Measurements from ENCODE around the gene MBD6. TPM values are rescaled to one million over a fixed set of nuclear protein-coding genes. Genes with fewer than 3 reads are reported as not detected.

MBD6 gene
- total RNA-seq, 1 donor from 2014 or later: 25.4 TPM

DNA sequence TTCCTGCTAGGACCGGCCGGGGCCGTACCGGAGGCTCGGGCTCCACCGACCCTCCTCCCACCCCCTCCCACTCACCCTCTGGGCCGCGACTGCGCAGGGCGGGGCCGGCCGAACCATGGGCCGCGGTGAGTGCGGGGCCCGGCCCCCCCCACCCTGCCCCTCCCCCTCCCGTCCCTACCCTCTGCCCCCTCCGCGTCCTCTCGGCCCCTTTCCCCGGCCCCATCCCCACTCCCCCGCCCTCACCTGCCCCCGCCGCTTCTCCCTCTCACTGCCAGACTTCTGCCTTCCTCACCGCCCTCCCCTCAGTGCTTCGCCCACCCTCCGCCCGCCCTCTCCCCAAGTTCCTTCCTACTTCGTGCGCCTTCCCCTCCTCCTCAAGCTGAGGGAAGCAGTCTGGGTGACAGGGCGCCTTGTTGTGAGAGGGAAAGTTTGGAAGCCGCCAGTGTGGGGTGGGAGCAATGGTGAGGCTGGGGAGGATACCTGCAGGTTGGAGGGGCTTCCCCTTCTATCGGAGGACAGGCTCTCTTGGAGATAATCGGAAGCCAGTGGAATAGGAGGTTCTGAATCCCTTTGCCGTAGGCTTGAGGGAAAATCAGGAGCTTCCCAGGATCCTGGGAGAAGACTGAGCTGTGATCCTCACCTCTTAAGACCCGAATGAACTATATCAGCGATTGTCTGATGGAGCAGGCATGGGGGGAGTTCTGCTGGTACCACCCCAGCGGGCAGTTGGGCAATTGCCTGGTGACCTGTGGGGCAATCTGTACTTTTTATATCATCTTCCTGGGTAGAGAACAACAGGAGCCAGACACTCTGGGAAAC is 472 bp downstream of the MBD6 start:
- intact Hi-C loops (cut with DNase I): no loop called here
- DNase-seq (peak; percentile 76), ATAC-seq (ENCODE audit: poor library complexity) (no peak)

DNA sequence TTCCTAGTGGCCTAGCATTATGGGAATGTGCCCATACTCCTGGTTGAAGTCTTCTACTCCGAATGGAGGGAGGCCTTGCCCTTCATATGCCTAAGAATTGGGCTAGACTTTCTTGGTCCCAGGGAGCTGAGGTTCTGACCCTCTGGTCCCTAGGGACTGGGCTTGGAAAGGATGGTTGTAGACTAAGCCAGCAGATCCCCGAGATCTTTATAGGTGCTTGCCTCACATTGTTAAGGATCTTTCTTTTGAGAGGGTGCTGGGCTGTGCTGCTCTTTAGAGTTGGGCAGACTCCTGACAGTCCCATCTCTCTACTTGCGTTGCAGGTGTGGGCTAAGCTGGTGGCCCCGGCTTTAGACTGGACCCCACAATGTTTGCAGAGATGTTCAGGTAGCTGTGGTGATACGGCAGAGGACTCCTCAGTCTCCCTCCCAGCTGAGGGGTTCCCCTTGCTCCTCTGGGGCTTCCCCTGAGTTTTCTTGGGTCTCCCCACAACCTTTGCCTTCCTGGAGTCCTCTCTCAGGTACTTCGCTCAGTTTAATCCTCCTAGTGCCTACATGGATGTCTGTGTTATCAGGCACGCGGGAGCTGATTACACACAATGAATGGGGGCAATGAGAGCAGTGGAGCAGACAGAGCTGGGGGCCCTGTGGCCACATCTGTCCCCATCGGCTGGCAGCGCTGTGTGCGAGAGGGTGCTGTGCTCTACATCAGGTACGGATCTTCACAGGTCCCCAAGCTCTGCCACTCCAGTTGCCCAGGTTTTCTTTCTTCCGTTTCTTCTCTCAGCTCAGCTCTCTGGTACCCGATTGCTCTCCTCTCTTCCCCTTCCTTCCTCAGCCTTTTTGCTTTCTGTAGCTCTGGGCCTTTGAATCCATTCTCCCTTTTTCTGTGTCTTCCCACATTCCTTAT is 1.3 kb downstream of the MBD6 start:
- intact Hi-C loops (cut with DNase I): no loop called here
- ATAC-seq (ENCODE audit: poor library complexity): no peak
- no peak for DNase-seq

DNA sequence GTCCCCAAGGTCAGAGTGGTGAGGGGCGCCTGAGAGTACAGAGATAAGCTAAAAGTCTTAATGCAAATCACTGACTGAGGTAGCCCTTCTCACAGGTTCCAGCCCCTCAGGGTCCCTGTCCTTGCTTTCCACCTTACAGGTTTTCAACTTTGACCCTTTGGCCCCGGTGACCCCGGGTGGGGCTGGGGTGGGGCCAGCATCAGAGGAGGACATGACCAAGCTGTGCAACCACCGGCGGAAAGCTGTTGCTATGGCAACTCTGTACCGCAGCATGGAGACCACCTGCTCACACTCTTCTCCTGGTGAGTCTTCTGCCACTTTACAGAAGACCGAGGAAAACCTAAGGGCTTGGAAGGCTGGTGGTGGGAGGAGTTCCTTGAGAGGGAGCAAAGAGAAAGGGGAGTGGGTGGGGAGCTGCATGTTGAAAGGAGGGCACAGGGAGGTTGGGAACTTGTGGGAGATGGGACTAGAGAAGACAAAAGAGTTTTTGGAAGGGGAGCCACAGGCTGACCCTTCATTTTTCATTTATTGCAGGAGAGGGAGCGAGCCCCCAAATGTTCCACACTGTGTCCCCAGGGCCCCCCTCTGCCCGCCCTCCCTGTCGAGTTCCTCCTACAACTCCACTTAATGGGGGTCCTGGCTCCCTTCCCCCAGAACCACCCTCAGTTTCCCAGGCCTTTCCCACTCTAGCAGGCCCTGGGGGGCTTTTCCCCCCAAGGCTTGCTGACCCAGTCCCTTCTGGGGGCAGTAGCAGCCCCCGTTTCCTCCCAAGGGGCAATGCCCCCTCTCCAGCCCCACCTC is 2.4 kb downstream of the MBD6 start:
- DNase-seq: no peak
- ATAC-seq (ENCODE audit: poor library complexity): no peak
- intact Hi-C loops (cut with DNase I): no loop called here

DNA sequence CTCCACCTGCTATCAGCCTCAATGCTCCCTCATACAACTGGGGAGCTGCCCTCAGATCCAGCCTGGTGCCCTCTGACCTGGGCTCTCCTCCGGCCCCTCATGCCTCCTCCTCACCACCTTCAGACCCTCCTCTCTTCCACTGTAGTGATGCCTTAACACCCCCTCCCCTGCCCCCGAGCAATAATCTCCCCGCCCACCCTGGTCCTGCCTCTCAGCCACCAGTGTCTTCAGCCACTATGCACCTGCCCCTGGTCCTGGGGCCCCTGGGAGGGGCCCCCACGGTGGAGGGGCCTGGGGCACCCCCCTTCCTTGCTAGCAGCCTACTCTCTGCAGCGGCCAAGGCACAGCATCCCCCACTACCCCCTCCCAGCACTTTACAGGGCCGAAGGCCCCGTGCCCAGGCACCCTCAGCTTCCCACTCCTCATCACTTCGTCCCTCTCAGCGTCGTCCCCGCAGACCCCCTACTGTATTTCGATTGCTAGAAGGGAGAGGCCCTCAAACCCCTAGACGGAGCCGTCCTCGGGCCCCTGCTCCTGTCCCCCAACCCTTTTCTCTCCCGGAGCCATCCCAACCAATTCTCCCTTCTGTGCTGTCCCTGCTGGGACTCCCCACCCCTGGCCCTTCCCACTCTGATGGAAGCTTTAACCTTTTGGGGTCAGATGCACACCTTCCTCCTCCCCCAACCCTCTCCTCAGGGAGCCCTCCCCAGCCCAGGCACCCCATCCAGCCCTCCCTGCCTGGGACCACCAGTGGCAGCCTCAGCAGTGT is 3.2 kb downstream of the MBD6 start:
- ATAC-seq (ENCODE audit: poor library complexity) (no peak), DNase-seq (no peak)
- intact Hi-C loops (cut with DNase I): no loop called here

DNA sequence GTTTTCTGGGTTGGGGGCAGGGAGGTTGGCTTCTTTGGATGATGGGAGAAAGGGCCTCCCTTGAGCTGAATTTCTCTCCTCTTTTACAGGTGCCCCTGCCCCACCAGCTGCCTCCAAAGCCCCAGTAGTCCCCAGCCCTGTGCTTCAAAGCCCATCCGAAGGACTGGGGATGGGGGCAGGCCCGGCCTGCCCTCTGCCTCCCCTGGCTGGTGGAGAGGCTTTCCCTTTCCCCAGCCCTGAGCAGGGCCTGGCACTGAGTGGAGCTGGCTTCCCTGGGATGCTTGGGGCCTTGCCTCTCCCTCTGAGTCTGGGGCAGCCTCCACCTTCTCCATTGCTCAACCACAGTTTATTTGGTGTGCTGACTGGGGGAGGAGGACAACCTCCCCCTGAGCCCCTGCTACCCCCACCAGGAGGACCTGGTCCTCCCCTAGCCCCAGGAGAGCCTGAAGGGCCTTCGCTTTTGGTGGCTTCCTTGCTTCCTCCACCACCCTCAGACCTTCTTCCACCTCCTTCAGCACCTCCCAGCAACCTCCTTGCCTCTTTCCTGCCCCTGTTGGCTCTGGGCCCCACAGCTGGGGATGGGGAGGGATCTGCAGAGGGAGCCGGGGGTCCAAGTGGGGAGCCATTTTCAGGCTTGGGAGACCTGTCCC is 4.0 kb downstream of the MBD6 start:
- intact Hi-C loops (cut with DNase I): no loop called here
- ATAC-seq (ENCODE audit: poor library complexity) (no peak), DNase-seq (no peak)

DNA sequence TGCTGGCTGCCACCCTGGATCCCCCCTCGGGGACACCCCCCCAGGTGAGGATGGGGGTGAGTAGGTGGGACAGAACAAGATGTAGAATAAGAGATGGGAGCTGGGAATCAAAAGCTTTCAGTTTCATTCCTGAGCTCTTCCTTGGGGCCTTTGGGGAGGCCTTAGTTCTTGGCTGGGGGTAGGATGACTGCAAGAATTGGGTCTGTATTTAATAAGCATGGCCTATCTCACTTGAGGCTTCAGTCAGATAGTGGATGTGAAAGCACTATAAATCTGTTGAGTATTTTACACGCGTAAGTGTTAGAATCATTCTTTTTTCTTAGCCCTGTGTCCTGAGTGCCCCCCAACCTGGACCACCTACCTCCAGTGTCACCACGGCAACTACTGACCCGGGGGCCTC is 4.6 kb downstream of the MBD6 start:
- ATAC-seq (ENCODE audit: poor library complexity) (no peak), DNase-seq (no peak)
- intact Hi-C loops (cut with DNase I): no loop called here

DNA sequence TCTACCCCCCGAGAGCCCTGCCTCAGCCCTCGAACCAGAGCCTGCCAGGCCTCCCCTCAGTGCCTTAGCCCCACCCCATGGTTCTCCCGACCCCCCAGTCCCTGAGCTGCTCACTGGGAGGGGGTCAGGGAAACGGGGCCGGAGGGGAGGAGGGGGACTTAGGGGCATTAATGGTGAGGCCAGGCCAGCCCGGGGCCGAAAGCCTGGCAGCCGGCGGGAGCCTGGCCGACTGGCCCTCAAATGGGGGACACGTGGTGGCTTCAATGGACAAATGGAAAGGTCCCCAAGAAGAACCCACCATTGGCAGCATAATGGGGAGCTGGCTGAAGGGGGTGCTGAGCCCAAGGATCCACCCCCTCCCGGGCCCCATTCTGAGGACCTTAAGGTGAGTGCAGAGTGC is 5.6 kb downstream of the MBD6 start:
- ATAC-seq (ENCODE audit: poor library complexity) (no peak), DNase-seq (no peak)
- intact Hi-C loops (cut with DNase I): no loop called here

DNA sequence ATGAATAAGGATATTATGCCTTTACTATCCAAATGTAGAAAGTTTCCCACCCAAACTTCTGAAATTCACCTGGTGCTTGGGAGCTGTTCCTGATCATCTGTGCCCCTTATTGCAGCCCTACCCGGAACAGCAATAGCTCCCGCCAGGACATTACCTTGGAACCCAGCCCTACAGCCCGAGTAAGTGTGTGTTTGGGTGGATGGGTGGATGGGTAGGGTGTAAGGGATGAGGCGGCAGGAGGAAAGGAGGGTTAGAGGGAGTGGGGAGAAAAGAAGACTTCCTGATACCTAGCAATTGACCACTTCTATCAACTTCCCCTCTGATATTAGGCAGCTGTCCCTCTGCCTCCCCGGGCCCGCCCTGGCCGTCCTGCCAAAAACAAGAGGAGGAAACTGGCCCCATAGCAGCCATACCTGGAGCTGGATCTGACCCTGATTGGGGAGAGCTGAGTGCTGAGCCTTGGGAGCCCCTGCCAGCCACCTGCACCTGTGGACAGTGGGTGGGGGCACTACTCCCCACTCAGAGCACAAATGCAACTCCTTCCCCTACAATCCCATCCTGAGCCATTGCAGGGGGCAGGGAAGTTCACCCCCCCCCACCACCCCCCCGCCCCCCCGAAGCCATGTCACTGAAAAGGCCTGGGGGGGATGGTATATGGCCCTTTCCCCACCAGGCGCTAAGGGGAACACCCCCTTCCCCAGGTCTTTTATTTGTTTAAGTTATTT is 6.4 kb downstream of the MBD6 start:
- intact Hi-C loops (cut with DNase I): no loop called here
- ATAC-seq (ENCODE audit: poor library complexity) (no peak), DNase-seq (no peak)

DNA sequence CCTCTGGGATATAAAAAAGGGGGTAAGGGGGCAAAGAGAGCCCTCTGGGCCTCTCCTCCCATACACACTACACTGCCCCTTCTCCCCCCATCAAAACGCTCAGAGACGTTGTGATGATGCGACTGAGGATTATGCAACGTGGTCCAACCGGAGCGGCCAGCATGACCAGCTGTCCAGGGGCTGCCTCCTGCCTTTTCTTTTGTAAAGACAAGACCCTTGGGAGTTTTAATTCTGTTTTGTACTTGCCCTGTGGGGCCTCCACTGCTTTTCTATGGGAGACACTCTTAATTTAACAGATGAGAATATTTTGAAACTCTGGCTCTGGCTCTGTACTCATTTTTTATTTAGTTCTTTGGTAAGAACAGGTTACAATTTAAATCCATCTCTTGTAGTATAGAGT is 7.2 kb downstream of the MBD6 start:
- intact Hi-C loops (cut with DNase I): no loop called here
- DNase-seq: no peak
- ATAC-seq (ENCODE audit: poor library complexity): no peak

DNA sequence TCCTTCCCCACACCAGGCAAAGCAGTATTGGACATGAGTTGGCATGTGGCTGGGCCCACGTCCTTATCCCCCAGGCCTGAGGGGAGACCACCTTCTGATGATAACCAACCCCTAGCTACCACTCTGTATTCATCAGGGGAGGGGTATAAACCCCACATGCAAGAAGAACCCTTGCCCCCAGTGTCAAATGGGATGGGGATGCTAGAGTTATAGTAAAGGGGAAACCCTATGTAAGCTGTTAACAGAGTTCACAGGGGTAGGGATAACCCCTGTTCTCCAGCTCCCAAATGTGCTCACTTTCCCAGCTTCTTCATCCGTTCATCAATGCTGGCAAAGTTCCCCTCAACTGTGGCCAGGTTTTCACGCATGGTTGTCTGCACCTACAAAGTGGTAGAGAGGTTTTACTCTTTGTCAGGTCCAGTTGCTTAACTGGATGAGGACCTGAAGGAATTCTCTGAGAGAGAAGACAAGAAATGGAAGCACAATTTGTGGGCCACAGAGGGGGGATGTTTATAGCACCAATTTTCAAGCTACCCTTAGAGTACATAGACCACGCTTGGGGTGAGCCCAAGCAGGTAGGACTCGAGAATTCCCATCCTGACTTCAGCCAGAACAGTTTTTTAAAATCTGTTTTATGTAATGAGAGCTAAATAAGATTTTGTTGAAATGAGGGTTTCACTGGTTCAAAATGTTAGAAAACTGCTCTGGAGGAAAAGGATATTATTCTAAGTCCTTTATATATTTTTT is 7.9 kb downstream of the MBD6 start:
- intact Hi-C loops (cut with DNase I): no loop called here
- no peak for ATAC-seq (ENCODE audit: poor library complexity)
- DNase-seq: no peak

DNA sequence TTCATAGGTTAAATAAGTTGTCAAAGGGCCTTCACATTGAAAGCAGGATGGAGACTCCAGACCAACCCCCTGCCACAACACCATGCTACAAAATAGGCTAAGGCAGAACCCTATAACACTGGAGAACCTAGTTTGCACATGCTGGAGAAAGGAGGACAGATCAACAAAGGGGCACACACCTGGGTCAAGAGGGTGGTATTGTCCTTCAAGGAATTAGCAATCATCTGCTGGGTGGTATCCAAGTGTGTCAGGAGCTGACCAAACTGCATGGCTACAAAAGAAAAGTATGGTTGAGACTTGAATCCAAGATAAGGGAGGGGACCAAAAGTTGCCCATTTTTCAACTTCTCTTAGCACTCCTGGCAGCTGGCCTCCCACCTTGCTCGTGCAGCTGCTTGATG is 9.2 kb downstream of the MBD6 start:
- intact Hi-C loops (cut with DNase I): no loop called here
- no peak for ATAC-seq (ENCODE audit: poor library complexity)
- DNase-seq: no peak

DNA sequence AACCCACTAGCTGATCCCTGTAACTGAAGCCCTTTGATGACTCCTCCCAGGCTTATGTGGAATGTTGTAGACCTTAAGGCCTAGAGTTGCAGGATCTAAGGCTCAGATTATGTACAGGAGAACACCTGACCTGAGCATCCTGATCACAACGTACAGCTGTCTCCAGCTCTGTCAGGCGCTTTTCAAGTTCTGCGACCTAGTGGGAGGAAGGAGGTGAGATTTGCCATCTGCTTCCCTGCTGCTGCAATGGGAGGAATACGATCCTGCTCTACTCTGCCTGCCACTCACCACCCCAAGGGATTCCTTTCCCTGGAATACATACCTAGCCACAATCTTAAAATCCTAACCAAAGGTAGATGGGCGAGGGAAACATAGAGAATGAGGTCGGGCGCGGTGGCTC is 10.5 kb downstream of the MBD6 start:
- DNase-seq (no peak), ATAC-seq (ENCODE audit: poor library complexity) (no peak)
- intact Hi-C loops (cut with DNase I): no loop called here

DNA sequence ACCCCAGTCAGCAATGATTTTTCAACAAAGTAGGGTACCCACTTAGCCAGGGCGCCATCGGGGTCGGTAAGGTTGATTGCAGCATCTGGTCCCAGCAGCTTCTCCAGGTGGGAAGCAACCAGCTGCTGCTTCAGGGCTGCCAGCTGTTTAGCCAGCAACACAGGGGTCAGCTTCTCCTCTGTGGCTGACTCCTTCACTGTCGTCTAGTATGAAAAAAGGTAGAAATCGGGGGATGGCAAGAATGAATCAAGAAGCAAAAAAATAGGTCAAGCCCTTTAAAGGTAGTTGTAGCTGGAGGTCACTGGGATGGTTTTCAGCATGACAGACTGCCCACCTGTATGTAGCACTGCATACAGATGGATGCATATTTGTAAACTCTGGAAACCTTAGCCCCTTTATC is 11.6 kb downstream of the MBD6 start:
- no peak for DNase-seq
- ATAC-seq (ENCODE audit: poor library complexity): no peak
- intact Hi-C loops (cut with DNase I): no loop called here

DNA sequence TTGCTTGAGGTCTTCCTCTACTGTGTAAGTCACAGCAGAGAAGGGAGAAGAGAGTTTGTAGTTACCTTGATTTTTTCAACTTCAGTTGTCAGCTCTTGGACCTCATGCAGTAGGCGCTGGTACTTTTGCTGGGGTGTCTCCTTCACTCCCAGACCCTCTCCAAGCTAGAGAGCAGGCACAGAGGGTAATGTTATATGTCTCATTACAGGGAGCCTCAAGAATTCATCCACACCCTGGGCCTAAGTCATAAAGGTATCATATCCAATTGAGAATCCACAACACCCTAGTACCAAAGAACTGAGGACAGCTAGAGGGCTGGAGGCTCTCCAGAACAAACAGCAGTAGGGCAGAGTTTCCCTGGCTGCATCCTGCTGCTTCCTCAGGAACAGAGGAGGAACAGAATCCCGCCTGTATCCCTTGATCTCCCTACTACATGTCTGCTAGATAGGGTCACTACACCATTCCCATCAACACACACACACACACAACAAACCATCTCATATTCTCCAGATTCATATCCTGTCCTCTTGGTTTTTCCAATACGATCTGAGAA is 12.4 kb downstream of the MBD6 start:
- DNase-seq (no peak), ATAC-seq (ENCODE audit: poor library complexity) (no peak)
- intact Hi-C loops (cut with DNase I): no loop called here

DNA sequence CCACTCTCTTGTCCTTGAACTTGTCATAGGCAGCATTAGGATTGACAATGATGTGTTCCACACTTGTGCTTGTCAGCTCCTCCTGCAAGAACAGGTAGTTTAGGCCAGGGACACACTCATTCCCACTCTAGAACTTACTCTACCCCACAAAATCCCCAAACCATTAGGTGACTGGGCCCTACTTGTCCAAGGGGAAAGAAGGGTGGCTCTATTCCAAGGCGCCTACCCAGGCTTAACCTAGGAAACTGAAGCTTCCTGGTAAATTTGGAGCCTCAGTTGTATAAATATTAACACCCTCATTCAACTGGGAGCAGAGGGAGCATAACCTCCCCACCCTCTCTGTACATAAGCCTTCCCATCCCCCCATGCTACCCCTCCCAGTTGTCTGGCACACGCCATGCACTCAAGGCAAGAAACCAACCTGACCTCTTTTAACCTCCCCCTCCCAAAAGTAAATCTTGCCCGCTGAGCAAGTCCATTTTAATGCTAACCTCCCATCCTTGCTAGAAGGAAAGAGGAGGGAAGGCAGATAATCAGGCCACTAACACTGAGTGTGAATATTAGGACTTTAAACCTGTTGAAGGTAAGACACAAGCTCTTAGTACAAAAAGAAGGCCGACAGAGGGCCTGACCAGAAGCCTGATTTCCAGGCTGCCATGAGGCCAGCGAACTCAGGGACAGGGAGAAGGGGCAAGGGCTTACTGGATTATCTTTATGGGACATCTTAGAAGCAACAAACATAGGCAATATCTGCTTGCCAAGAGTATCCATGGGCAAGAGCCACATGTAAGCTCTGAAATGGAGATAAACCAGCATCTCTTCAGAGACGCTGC is 13.4 kb downstream of the MBD6 start:
- intact Hi-C loops (cut with DNase I): no loop called here
- no peak for ATAC-seq (ENCODE audit: poor library complexity)
- no peak for DNase-seq

DNA sequence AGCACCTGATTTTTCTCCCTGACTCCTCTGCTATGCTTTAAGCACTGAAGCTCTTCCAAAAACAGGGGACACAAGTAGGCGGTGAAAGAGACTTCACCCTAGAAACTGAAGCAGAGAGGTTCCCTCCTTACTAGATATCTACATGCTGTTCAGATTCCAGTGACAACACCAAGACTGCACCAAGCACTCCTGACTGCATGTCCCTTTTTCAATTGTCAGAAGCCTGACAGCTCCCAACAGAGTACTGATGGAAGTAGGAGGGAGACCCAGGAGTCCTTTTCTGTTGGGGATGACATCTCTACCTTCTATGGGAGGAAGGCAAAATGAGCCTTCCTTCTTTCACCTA is 13.9 kb downstream of the MBD6 start:
- intact Hi-C loops (cut with DNase I): no loop called here
- ATAC-seq (ENCODE audit: poor library complexity) (no peak), DNase-seq (no peak)

All from Right ventricle myocardium superior (tissue), 1 donor.